Breast epithelium (tissue), 4 donors: ENCODE results near the gene IGSF9B. TPM values are rescaled to one million over a fixed set of nuclear protein-coding genes. Genes with fewer than 3 reads are reported as not detected.

Source experiments
- DNase-seq, 2 donors: peaks; one replicate each; pipeline ENCODE4 v3.0.0-alpha.2; 2019; ENCODE audit warnings: low spot score in 2 of 2
- H3K27ac ChIP-seq, 2 donors: fragments of 200-600 bp; sonication (generic) in 1 of 2; one replicate each; pipeline ENCODE4 v1.5.1; 2016 to 2019; ENCODE audit warnings: mild to moderate bottlenecking in 1 of 2
- H3K27me3 ChIP-seq, 2 donors: fragments of 200-600 bp; sonication (generic) in 1 of 2; one replicate each; pipeline versions ENCODE4 v1.5.1 to v1.6.0; 2017 to 2019; ENCODE audit warnings: control low read depth in 1 of 2, mild to moderate bottlenecking in 1 of 2
- H3K36me3 ChIP-seq: fragments of 200-600 bp; one replicate; pipeline ENCODE4 v1.5.1; 2019
- H3K4me1 ChIP-seq, 2 donors: fragments of 200-600 bp; sonication (generic); one replicate each; pipeline ENCODE4 v1.5.1; 2016 to 2019; ENCODE audit warnings: control low read depth in 1 of 2
- H3K4me3 ChIP-seq, 3 donors: fragments of 200-600 bp; sonication (generic); 1 replicate in 2 of 3; 2 replicates in 1 of 3; pipeline ENCODE4 v1.5.1; 2016 to 2019; ENCODE audit warnings: mild to moderate bottlenecking in 3 of 3, moderate library complexity in 2 of 3
- H3K9me3 ChIP-seq, 2 donors: fragments of 200-600 bp; sonication (generic) in 1 of 2; one replicate each; pipeline ENCODE4 v1.5.1; 2016 to 2019; ENCODE audit warnings: control low read depth in 1 of 2
- CTCF ChIP-seq, 3 donors: fragments of 450-650 bp; IDR thresholded peaks; one replicate each; pipeline ENCODE4 v1.5.1; 2016 to 2017; ENCODE audit warnings: antibody characterized with exemption in 3 of 3, mild to moderate bottlenecking in 3 of 3, moderate library complexity in 3 of 3
- POLR2A ChIP-seq: fragments of 450-650 bp; IDR thresholded peaks from one replicate; pipeline ENCODE4 v1.6.1; 2016; ENCODE audit warnings: antibody characterized with exemption, mild to moderate bottlenecking, moderate library complexity
- POLR2AphosphoS5 ChIP-seq, 3 donors: sonication (generic); formaldehyde crosslinking; IDR thresholded peaks; one replicate each; pipeline ENCODE4 v1.6.1; 2017; ENCODE audit warnings: antibody characterized with exemption in 3 of 3
- intact Hi-C: fragments of 100-400 bp; cut with DNase I; formaldehyde crosslinking; loops from one replicate; pipeline ENCODE4 v1.15.1; 2023; ENCODE audit warnings: low total_unique reads
- total RNA-seq, 3 donors: library from RNA; depleted of rRNA; stranded (reverse); fragments of >200 nt; gene quantifications; one replicate each; pipeline ENCODE4 v1.1.0, GENCODE V29; 2016

Gene IGSF9B
- total RNA-seq, 3 donors from 2014 or later: 0.64 to 4.5 (median 3.3) TPM

- H3K36me3 ChIP-seq: no peaks in the 10 kb centered on the region
- H3K4me1 ChIP-seq: no peaks in the 10 kb centered on the region
- TF ChIP-seq POLR2AphosphoS5 (IDR thresholded peaks at IDR 0.05): no peak
- H3K9me3 ChIP-seq: no peaks in the 10 kb centered on the region
- peak overlapping the region in 1 of 3 donors; percentile 49 for H3K4me3 ChIP-seq
- DNase-seq: no peak
- intact Hi-C loops: no loop called here
- H3K27ac ChIP-seq: no peak overlapping the region
- H3K27me3 ChIP-seq: peaks cover 0 to 18% of the 10 kb centered on the region in 2 donors
Measured at GRCh38 chr11:133919330-133920108, 37.2 kb downstream of the IGSF9B start.

GRCh38 chr11:133918608-133919260 lies 38.0 kb downstream of the IGSF9B start:
- TF ChIP-seq POLR2A (no peak), CTCF (IDR thresholded peaks at IDR 0.05) (no peak), POLR2AphosphoS5 (IDR thresholded peaks at IDR 0.05) (no peak)
- Histone ChIP-seq H3K27ac (no peak overlapping the region), H3K4me1 (no peaks in the 10 kb centered on the region), H3K4me3 (peak overlapping the region in 2 of 3 donors; percentile 35 to 49), H3K9me3 (no peaks in the 10 kb centered on the region), H3K27me3 (peaks cover 0 to 18% of the 10 kb centered on the region in 2 donors), H3K36me3 (no peaks in the 10 kb centered on the region)
- DNase-seq: no peak
- intact Hi-C loops: no loop called here

- Histone ChIP-seq H3K27ac (no peak overlapping the region), H3K9me3 (no peaks in the 10 kb centered on the region), H3K4me3 (peak overlapping the region in 2 of 3 donors; percentile 35 to 49), H3K27me3 (peaks cover 0 to 18% of the 10 kb centered on the region in 2 donors), H3K36me3 (no peaks in the 10 kb centered on the region), H3K4me1 (no peaks in the 10 kb centered on the region)
- intact Hi-C loops: no loop called here
- no peak for DNase-seq
- TF ChIP-seq CTCF (IDR thresholded peaks at IDR 0.05) (no peak), POLR2AphosphoS5 (IDR thresholded peaks at IDR 0.05) (no peak), POLR2A (no peak)
Measured at GRCh38 chr11:133917921-133918607, 38.7 kb downstream of the IGSF9B start.

- H3K27me3 ChIP-seq: peaks cover 0 to 18% of the 10 kb centered on the region in 2 donors
- no peaks in the 10 kb centered on the region for H3K36me3 ChIP-seq
- TF ChIP-seq CTCF (IDR thresholded peaks at IDR 0.05) (no peak), POLR2AphosphoS5 (IDR thresholded peaks at IDR 0.05) (no peak), POLR2A (no peak)
- intact Hi-C loops: no loop called here
- H3K4me1 ChIP-seq: no peaks in the 10 kb centered on the region
- H3K27ac ChIP-seq: no peak overlapping the region
- no peaks in the 10 kb centered on the region for H3K9me3 ChIP-seq
- DNase-seq: no peak
- H3K4me3 ChIP-seq: no peak overlapping the region
Measured at GRCh38 chr11:133916784-133917440, 39.9 kb downstream of the IGSF9B start.

- Histone ChIP-seq H3K36me3 (no peaks in the 10 kb centered on the region), H3K27me3 (peaks cover 0 to 3% of the 10 kb centered on the region in 2 donors), H3K4me3 (no peak overlapping the region), H3K9me3 (no peaks in the 10 kb centered on the region), H3K27ac (no peak overlapping the region), H3K4me1 (no peaks in the 10 kb centered on the region)
- no peak for TF ChIP-seq POLR2AphosphoS5 (IDR thresholded peaks at IDR 0.05)
- no peak for TF ChIP-seq POLR2A
- no peak for TF ChIP-seq CTCF (IDR thresholded peaks at IDR 0.05)
- intact Hi-C loops: no loop called here
- no peak for DNase-seq
Measured at GRCh38 chr11:133913761-133914160, 43.0 kb downstream of the IGSF9B start.
